SKM-1 treated with dmso at 0.1 percent for 144 hours (cell line): ENCODE results near the gene TNFSF9.
"Not testable (repeated sequence)": the region's sequence is repeated elsewhere in the genome, so short reads cannot be mapped to it uniquely, and the experiment has no call there.

Source experiments
- DNase-seq: peaks from one replicate; lab custom pipeline; 2025; ENCODE audit not compliant: unreplicated experiment; lab: John Stamatoyannopoulos, UW

Gene TNFSF9

GRCh38 chr19:6531163-6531955, 533 bp downstream of the TNFSF9 start:
- DNase-seq: no peak

GRCh38 chr19:6531956-6532243, 1.1 kb downstream of the TNFSF9 start:
- no peak for DNase-seq

GRCh38 chr19:6532244-6532999, 1.6 kb downstream of the TNFSF9 start:
- peak; percentile 81 for DNase-seq

GRCh38 chr19:6533000-6533328, 2.1 kb downstream of the TNFSF9 start:
- DNase-seq: no peak

- DNase-seq: no peak
These were observed 3.1 kb downstream of the TNFSF9 start for GRCh38 chr19:6533746-6534418.

- no peak for DNase-seq
These were observed 3.7 kb downstream of the TNFSF9 start for GRCh38 chr19:6534451-6535093.

- no peak for DNase-seq
These were observed 4.8 kb downstream of the TNFSF9 start for GRCh38 chr19:6535558-6536137.

- DNase-seq: no peak
These were observed 8.7 kb downstream of the TNFSF9 start for GRCh38 chr19:6539514-6539913.

- DNase-seq: no peak
These were observed 10.3 kb downstream of the TNFSF9 start for GRCh38 chr19:6540918-6541689.

GRCh38 chr19:6543866-6544347, 13.1 kb downstream of the TNFSF9 start:
- no peak for DNase-seq

GRCh38 chr19:6550679-6551078, 19.9 kb downstream of the TNFSF9 start:
- DNase-seq: peak; percentile 34

- DNase-seq: no peak
These were observed 20.3 kb downstream of the TNFSF9 start for GRCh38 chr19:6551091-6551490.

- no peak for DNase-seq
These were observed 21.0 kb downstream of the TNFSF9 start for GRCh38 chr19:6551607-6552450.

- no peak for DNase-seq
These were observed 25.2 kb downstream of the TNFSF9 start for GRCh38 chr19:6556043-6556449.

GRCh38 chr19:6556480-6557195, 25.8 kb downstream of the TNFSF9 start:
- no peak for DNase-seq

- DNase-seq: not testable (repeated sequence)
These were observed 31.6 kb downstream of the TNFSF9 start for GRCh38 chr19:6562437-6562836.

- peak; percentile 52 for DNase-seq
These were observed 33.6 kb downstream of the TNFSF9 start for GRCh38 chr19:6564393-6564792.

- DNase-seq: not testable (repeated sequence)
These were observed 35.9 kb downstream of the TNFSF9 start for GRCh38 chr19:6566727-6567126.

GRCh38 chr19:6568010-6568526, 37.2 kb downstream of the TNFSF9 start:
- no peak for DNase-seq
